K562 (cell line): ENCODE data around the gene ZBTB25. TPM values are rescaled to one million over a fixed set of nuclear protein-coding genes. Genes with fewer than 3 reads are reported as not detected.
A peak's percentile ranks its signal among the peaks of the same experiment; 100 is the strongest.

Source experiments
- DNMT1 ChIP-seq: fragments of 450-650 bp; IDR thresholded peaks from 2 replicates; pipeline ENCODE4 v1.6.1; 2016; ENCODE audit warnings: antibody characterized with exemption, mild to moderate bottlenecking
- EGR1 ChIP-seq: fragments of 450-650 bp; conservative IDR thresholded peaks from 2 replicates; pipeline ENCODE4 v1.6.1; 2017; ENCODE audit warnings: mild to moderate bottlenecking
- HDGF ChIP-seq: fragments of 450-650 bp; IDR thresholded peaks from 2 replicates; pipeline ENCODE4 v1.6.1; 2016
- IRF2 ChIP-seq: sonication (generic); formaldehyde crosslinking; IDR thresholded peaks from 2 replicates; pipeline ENCODE4 v1.8.1; 2022; ENCODE audit warnings: mild to moderate bottlenecking, missing genetic modification reagents
- KAT8 ChIP-seq: fragments of 450-650 bp; IDR thresholded peaks from 2 replicates; pipeline ENCODE4 v1.6.1; 2016; ENCODE audit warnings: low read depth, mild to moderate bottlenecking
- LEF1 ChIP-seq: fragments of 450-650 bp; IDR thresholded peaks from 2 replicates; pipeline ENCODE4 v1.6.1; 2016; ENCODE audit warnings: mild to moderate bottlenecking
- MAFG ChIP-seq: fragments of 450-650 bp; conservative IDR thresholded peaks from 2 replicates; pipeline ENCODE4 v1.6.1; 2016; ENCODE audit warnings: missing genetic modification characterization, missing compliant biosample characterization
- MCM3 ChIP-seq: fragments of 450-650 bp; IDR thresholded peaks from 2 replicates; pipeline ENCODE4 v1.6.1; 2016
- MTA1 ChIP-seq: fragments of 450-650 bp; IDR thresholded peaks from 2 replicates; pipeline ENCODE4 v1.6.1; 2017; ENCODE audit warnings: borderline replicate concordance
- MYC ChIP-seq, 2 experiments: fragments of 250-450 bp in 1 of 2; sonication (Bioruptor Pico) in 1 of 2; IDR thresholded peaks; 2 replicates each; pipeline versions ENCODE4 v1.5.1 to v1.6.1; 2012 to 2021; ENCODE audit warnings: low read depth in 2 of 2, borderline replicate concordance in 1 of 2, improper control_type of control experiment in 1 of 2, low read length in 1 of 2, mild to moderate bottlenecking in 1 of 2, moderate library complexity in 1 of 2
- NONO ChIP-seq, 2 experiments: fragments of 200-400 bp in 1 of 2; fragments of 450-650 bp in 1 of 2; formaldehyde crosslinking in 1 of 2; IDR thresholded peaks; 2 replicates each; pipeline ENCODE4 v1.6.1; 2017; ENCODE audit warnings: low read depth in 2 of 2, mild to moderate bottlenecking in 2 of 2, moderate library complexity in 2 of 2, low read length in 1 of 2
- NR1H2 ChIP-seq: sonication (generic); formaldehyde crosslinking; IDR thresholded peaks from 2 replicates; pipeline ENCODE4 v1.4.0; 2020; ENCODE audit warnings: mild to moderate bottlenecking, missing genetic modification reagents
- SIRT6 ChIP-seq: IDR thresholded peaks from one replicate; pipeline ENCODE4 v1.6.1; 2012; ENCODE audit warnings: low read depth, mild to moderate bottlenecking, control low read depth, inconsistent platforms, low read length, moderate library complexity
- SMAD3 ChIP-seq: fragments of 450-650 bp; formaldehyde crosslinking; conservative IDR thresholded peaks from 2 replicates; pipeline ENCODE4 v1.4.0; 2020; ENCODE audit warnings: mild to moderate bottlenecking
- SMARCC2 ChIP-seq: fragments of 450-650 bp; IDR thresholded peaks from 2 replicates; pipeline ENCODE4 v1.6.1; 2017; ENCODE audit warnings: antibody characterized with exemption, moderate library complexity, mild to moderate bottlenecking, low read depth
- TCF7 ChIP-seq: sonication (generic); IDR thresholded peaks from 2 replicates; pipeline ENCODE4 v1.6.1; 2016; ENCODE audit warnings: antibody characterized with exemption, borderline replicate concordance
- YY1 ChIP-seq, 3 experiments: IDR thresholded peaks; 2 replicates each; pipeline ENCODE4 v1.6.1; 2011; ENCODE audit warnings: low read length in 2 of 3, mild to moderate bottlenecking in 2 of 3, moderate library complexity in 2 of 3, borderline replicate concordance in 1 of 3, control low read depth in 1 of 3, low read depth in 1 of 3; ENCODE audit not compliant: insufficient read depth in 3 of 3, insufficient replicate concordance in 2 of 3, control insufficient read depth in 1 of 3, insufficient read length in 1 of 3; ENCODE audit errors: extremely low read depth in 1 of 3
- polyA plus RNA-seq, 8 experiments: library from polyadenylated mRNA; depleted of rRNA in 4 of 8; stranded (reverse) in 5 of 8; unstranded in 3 of 8; fragments of >200 nt; fragmentation: Nextera tagmentation in 2 of 8; fragmentation: Illumina TruSeq in 1 of 8; extraction: Ambion mirVana in 2 of 8; extraction: Trizol in 1 of 8; gene quantifications; 2 replicates each; pipeline versions ENCODE4 v1.2.1 to v1.2.3, GENCODE V29; 2011 to 2014; ENCODE audit warnings: inconsistent platforms in 1 of 8, missing spikeins in 1 of 8
- total RNA-seq, 7 experiments: library from RNA; depleted of rRNA in 6 of 7; stranded (reverse); fragments of >200 nt in 6 of 7; fragmentation: Illumina TruSeq in 2 of 7; extraction: Trizol in 2 of 7; gene quantifications; 2 replicates each; pipeline versions ENCODE4 v1.2.1 to v1.2.3, GENCODE V29; 2011 to 2021; ENCODE audit warnings: low replicate concordance in 1 of 7
- TF ChIP-seq, protein P1 (sequence below): fragments of 450-650 bp; IDR thresholded peaks from 2 replicates; pipeline ENCODE4 v1.6.1; 2018; ENCODE audit not compliant: partially characterized antibody
- TF ChIP-seq, protein P2 (sequence below), 2 experiments: fragments of 150-350 bp in 1 of 2; IDR thresholded peaks; 2 replicates each; pipeline ENCODE4 v1.6.1; 2012 to 2016; ENCODE audit warnings: low read depth in 2 of 2, low read length in 2 of 2, mild to moderate bottlenecking in 1 of 2, moderate library complexity in 1 of 2
- TF ChIP-seq, protein P3 (sequence below): fragments of 250-450 bp; sonication (Bioruptor Pico); IDR thresholded peaks from 2 replicates; pipeline ENCODE4 v1.5.1; 2021; ENCODE audit warnings: mild to moderate bottlenecking

The ZBTB25 gene
- total and polyA plus RNA-seq, 9 of the 15 experiments (the other 6 are each of a cell fraction or from before 2014, with no cell fraction given): 0.61 to 3.9 (median 2.3) TPM

DNA sequence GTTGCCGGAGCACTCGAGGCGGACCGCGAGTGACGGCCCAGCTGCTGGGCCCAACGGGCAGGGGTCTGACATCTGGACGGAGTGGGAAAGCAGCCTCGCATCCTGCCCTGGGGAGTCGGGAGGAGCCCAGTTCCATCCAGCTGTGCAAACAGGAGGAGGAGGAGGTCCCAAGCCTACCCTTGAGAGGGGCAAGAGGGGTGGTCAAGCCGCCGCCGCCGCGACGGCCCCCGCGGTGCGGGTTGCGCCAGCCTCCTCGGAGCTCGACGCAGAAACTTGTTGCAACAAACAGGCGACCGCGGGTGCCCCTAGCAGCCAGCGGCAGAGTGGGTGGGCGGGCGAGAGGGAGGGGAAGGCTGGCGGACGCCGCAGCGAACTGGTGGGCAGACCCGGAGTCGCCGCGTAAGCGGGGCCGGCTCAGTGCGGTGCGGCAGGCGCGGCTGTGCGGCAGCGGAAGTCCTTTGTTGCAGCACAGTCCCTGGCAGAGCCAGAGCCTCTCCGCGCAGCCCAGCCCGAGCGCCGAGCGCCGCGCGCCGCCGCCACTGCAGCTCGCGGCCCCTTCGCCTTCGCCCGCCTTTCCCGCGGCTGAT lies 765 bp upstream of the ZBTB25 start, which contains the start of gene ZBTB1 (continued):
- TF ChIP-seq, protein P1, sequence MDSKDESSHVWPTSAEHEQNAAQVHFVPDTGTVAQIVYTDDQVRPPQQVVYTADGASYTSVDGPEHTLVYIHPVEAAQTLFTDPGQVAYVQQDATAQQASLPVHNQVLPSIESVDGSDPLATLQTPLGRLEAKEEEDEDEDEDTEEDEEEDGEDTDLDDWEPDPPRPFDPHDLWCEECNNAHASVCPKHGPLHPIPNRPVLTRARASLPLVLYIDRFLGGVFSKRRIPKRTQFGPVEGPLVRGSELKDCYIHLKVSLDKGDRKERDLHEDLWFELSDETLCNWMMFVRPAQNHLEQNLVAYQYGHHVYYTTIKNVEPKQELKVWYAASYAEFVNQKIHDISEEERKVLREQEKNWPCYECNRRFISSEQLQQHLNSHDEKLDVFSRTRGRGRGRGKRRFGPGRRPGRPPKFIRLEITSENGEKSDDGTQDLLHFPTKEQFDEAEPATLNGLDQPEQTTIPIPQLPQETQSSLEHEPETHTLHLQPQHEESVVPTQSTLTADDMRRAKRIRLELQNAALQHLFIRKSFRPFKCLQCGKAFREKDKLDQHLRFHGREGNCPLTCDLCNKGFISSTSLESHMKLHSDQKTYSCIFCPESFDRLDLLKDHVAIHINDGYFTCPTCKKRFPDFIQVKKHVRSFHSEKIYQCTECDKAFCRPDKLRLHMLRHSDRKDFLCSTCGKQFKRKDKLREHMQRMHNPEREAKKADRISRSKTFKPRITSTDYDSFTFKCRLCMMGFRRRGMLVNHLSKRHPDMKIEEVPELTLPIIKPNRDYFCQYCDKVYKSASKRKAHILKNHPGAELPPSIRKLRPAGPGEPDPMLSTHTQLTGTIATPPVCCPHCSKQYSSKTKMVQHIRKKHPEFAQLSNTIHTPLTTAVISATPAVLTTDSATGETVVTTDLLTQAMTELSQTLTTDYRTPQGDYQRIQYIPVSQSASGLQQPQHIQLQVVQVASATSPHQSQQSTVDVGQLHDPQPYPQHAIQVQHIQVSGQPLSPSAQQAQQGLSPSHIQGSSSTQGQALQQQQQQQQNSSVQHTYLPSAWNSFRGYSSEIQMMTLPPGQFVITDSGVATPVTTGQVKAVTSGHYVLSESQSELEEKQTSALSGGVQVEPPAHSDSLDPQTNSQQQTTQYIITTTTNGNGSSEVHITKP: peak; percentile 97
- TF ChIP-seq, protein P2, sequence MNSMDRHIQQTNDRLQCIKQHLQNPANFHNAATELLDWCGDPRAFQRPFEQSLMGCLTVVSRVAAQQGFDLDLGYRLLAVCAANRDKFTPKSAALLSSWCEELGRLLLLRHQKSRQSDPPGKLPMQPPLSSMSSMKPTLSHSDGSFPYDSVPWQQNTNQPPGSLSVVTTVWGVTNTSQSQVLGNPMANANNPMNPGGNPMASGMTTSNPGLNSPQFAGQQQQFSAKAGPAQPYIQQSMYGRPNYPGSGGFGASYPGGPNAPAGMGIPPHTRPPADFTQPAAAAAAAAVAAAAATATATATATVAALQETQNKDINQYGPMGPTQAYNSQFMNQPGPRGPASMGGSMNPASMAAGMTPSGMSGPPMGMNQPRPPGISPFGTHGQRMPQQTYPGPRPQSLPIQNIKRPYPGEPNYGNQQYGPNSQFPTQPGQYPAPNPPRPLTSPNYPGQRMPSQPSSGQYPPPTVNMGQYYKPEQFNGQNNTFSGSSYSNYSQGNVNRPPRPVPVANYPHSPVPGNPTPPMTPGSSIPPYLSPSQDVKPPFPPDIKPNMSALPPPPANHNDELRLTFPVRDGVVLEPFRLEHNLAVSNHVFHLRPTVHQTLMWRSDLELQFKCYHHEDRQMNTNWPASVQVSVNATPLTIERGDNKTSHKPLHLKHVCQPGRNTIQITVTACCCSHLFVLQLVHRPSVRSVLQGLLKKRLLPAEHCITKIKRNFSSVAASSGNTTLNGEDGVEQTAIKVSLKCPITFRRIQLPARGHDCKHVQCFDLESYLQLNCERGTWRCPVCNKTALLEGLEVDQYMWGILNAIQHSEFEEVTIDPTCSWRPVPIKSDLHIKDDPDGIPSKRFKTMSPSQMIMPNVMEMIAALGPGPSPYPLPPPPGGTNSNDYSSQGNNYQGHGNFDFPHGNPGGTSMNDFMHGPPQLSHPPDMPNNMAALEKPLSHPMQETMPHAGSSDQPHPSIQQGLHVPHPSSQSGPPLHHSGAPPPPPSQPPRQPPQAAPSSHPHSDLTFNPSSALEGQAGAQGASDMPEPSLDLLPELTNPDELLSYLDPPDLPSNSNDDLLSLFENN (IDR thresholded peaks at IDR 0.05; ENCODE audit: low read depth in 2 of 2, low read length in 2 of 2): no peak
- TF ChIP-seq HDGF: no peak
- TF ChIP-seq IRF2 (CRISPR knock-in tag): no peak
- TF ChIP-seq NONO (IDR thresholded peaks at IDR 0.05; ENCODE audit: low read depth in 2 of 2, low read length in 1 of 2): peak; percentile 53 to 55; a peak in 1 of 4 replicates
- TF ChIP-seq DNMT1: no peak
- TF ChIP-seq MCM3: no peak
- peak in 1 of 3 experiments; percentile 38 for TF ChIP-seq YY1 (IDR thresholded peaks at IDR 0.05; ENCODE audit: borderline replicate concordance in 1 of 3, control insufficient read depth in 1 of 3, extremely low read depth in 1 of 3, insufficient read depth in 3 of 3, insufficient read length in 1 of 3, insufficient replicate concordance in 2 of 3, low read depth in 1 of 3, low read length in 2 of 3)
- no peak for TF ChIP-seq KAT8
- no peak for TF ChIP-seq TCF7
- no peak for TF ChIP-seq SIRT6
- TF ChIP-seq LEF1: no peak
- TF ChIP-seq EGR1: peak; percentile 68
- no peak for TF ChIP-seq MYC (IDR thresholded peaks at IDR 0.05; ENCODE audit: low read depth, low read length)
- TF ChIP-seq MYC (CRISPR knock-in tag; IDR thresholded peaks at IDR 0.05; ENCODE audit: borderline replicate concordance, low read depth): peak; percentile 37; the same call in 1 of the 2 replicates
- TF ChIP-seq, protein P3, sequence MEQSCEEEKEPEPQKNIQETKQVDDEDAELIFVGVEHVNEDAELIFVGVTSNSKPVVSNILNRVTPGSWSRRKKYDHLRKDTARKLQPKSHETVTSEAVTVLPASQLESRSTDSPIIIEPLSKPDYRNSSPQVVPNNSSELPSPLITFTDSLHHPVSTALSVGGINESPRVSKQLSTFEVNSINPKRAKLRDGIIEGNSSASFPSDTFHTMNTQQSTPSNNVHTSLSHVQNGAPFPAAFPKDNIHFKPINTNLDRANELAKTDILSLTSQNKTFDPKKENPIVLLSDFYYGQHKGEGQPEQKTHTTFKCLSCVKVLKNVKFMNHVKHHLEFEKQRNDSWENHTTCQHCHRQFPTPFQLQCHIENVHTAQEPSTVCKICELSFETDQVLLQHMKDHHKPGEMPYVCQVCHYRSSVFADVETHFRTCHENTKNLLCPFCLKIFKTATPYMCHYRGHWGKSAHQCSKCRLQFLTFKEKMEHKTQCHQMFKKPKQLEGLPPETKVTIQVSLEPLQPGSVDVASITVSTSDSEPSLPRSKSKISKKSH (CRISPR knock-in tag): no peak
- TF ChIP-seq SMARCC2: no peak
- peak; percentile 42; the same call in 1 of the 2 replicates for TF ChIP-seq MTA1
- TF ChIP-seq MAFG (tag): no peak
- no peak for TF ChIP-seq SMAD3 (CRISPR knock-in tag)
- no peak for TF ChIP-seq NR1H2
